ENCODE data around the gene ALG12. TPM values are rescaled to one million over a fixed set of nuclear protein-coding genes. Genes with fewer than 3 reads are reported as not detected.

The ALG12 gene
- total and polyA plus RNA-seq, 2 of the 13 experiments (the other 11 are each of a cell fraction or from before 2014, with no cell fraction given), result 7.8 to 15.8 TPM

GRCh38 chr22:49961601-49962011 is 43.4 kb upstream of the ALG12 start (continued):
- TF ChIP-seq ZNF407 (CRISPR knock-in tag; IDR thresholded peaks at IDR 0.05; ENCODE audit: not compliant biosample characterization), result peak; percentile 48
- no peak for TF ChIP-seq MTF1 (CRISPR knock-in tag; IDR thresholded peaks at IDR 0.05)
- no peak for TF ChIP-seq ZNF800 (CRISPR knock-in tag; IDR thresholded peaks at IDR 0.05)
- TF ChIP-seq ZFP41 (CRISPR knock-in tag; IDR thresholded peaks at IDR 0.05; ENCODE audit: borderline replicate concordance), result no peak
- TF ChIP-seq MEF2D (CRISPR knock-in tag; IDR thresholded peaks at IDR 0.05), result no peak
- no peak for TF ChIP-seq ZBTB2 (CRISPR knock-in tag; IDR thresholded peaks at IDR 0.05; ENCODE audit: low read depth)
- TF ChIP-seq FOXP4 (CRISPR knock-in tag; IDR thresholded peaks at IDR 0.05), result no peak
- no peak; the same call in 1 of the 2 replicates for TF ChIP-seq KDM2A (CRISPR knock-in tag; IDR thresholded peaks at IDR 0.05; ENCODE audit: borderline replicate concordance, low read depth)
- peak; percentile 27; the same call in 1 of the 2 replicates for TF ChIP-seq LBX2 (CRISPR knock-in tag; IDR thresholded peaks at IDR 0.05; ENCODE audit: borderline replicate concordance)
- TF ChIP-seq ARNT2 (CRISPR knock-in tag; IDR thresholded peaks at IDR 0.05; ENCODE audit: low read depth), result peak; percentile 8; the same call in 1 of the 2 replicates
- TF ChIP-seq TBX2 (CRISPR knock-in tag; IDR thresholded peaks at IDR 0.05; ENCODE audit: borderline replicate concordance), result no peak; the same call in 1 of the 2 replicates
- TF ChIP-seq HOXD1 (CRISPR knock-in tag; IDR thresholded peaks at IDR 0.05), result no peak
- no peak for TF ChIP-seq ZNF550 (CRISPR knock-in tag; IDR thresholded peaks at IDR 0.05; ENCODE audit: borderline replicate concordance)
- TF ChIP-seq SALL1 (CRISPR knock-in tag; IDR thresholded peaks at IDR 0.05), result peak; percentile 51; the same call in 1 of the 2 replicates
- TF ChIP-seq ZNF552 (CRISPR knock-in tag; IDR thresholded peaks at IDR 0.05; ENCODE audit: borderline replicate concordance), result peak; percentile 39; the same call in 1 of the 2 replicates
